SK-N-SH (cell line): ENCODE measurements around the gene CFAP299. TPM values are rescaled to one million over a fixed set of nuclear protein-coding genes. Genes with fewer than 3 reads are reported as not detected.

Experiments used
- CTCF ChIA-PET: fragments of 300-600, 350-600 bp; formaldehyde crosslinking; extraction: SDS; loops from one replicate; lab custom pipeline; 2021; lab: Yijun Ruan, JAX
- POLR2A ChIA-PET: fragments of 350-600 bp; sonication (Branson Sonifier 250); formaldehyde crosslinking; extraction: SDS; loops from one replicate; lab custom pipeline; 2020; ENCODE audit warnings: antibody characterized with exemption, inconsistent platforms; lab: Yijun Ruan, JAX
- DNase-seq: peaks from one replicate; pipeline ENCODE4 v3.0.0; 2012
- H2AFZ ChIP-seq: fragments of 200-600 bp; sonication (generic); 2 replicates; pipeline ENCODE4 v1.8.1; 2016; ENCODE audit warnings: antibody characterized with exemption, mild to moderate bottlenecking, low read depth
- H3F3A ChIP-seq: fragments of 200-600 bp; sonication (generic); replicated peaks from 2 replicates; pipeline ENCODE3; 2016; ENCODE audit warnings: antibody characterized with exemption, mild to moderate bottlenecking; ENCODE audit not compliant: insufficient read depth
- H3K27ac ChIP-seq, 2 experiments: fragments of 200-500 bp in 1 of 2; fragments of 200-600 bp in 1 of 2; sonication (Bioruptor generic) in 1 of 2; sonication (generic), shearing (Covaris generic) in 1 of 2; 2 replicates each; pipeline versions ENCODE4 v1.5.1 to v1.6.1; 2014 to 2016; ENCODE audit warnings: low read depth in 2 of 2, inconsistent platforms in 1 of 2, low read length in 1 of 2, mild to moderate bottlenecking in 1 of 2, mixed read lengths in 1 of 2
- H3K27me3 ChIP-seq: fragments of 200-600 bp; sonication (generic), shearing (Covaris generic); 2 replicates; pipeline ENCODE4 v1.6.1; 2016; ENCODE audit warnings: mixed run types; ENCODE audit not compliant: insufficient read depth
- H3K36me3 ChIP-seq, 2 experiments: fragments of 200-500 bp in 1 of 2; fragments of 200-600 bp in 1 of 2; sonication (Bioruptor generic) in 1 of 2; sonication (generic) in 1 of 2; replicated peaks in 1 of 2; 2 replicates each; pipeline versions ENCODE3 to v1.5.1; 2014 to 2016; ENCODE audit warnings: low read length in 1 of 2, mild to moderate bottlenecking in 1 of 2; ENCODE audit not compliant: insufficient read depth in 2 of 2, control insufficient read depth in 1 of 2
- H3K4me1 ChIP-seq, 2 experiments: fragments of 200-500 bp in 1 of 2; fragments of 200-600 bp in 1 of 2; sonication (Bioruptor generic) in 1 of 2; sonication (generic), shearing (Covaris generic) in 1 of 2; 2 replicates each; pipeline versions ENCODE4 v1.5.1 to v1.6.1; 2014 to 2016; ENCODE audit warnings: low read depth in 1 of 2, low read length in 1 of 2, mixed run types in 1 of 2; ENCODE audit not compliant: insufficient read depth in 2 of 2, control insufficient read depth in 1 of 2
- H3K4me2 ChIP-seq: fragments of 200-600 bp; sonication (generic), shearing (Covaris generic); 2 replicates; pipeline ENCODE4 v1.6.1; 2017; ENCODE audit warnings: mixed run types
- H3K4me3 ChIP-seq, 2 experiments: fragments of 200-500 bp in 1 of 2; fragments of 200-600 bp in 1 of 2; sonication (Bioruptor generic) in 1 of 2; sonication (generic), shearing (Covaris generic) in 1 of 2; 2 replicates each; pipeline versions ENCODE4 v1.5.1 to v1.8.1; 2014 to 2016; ENCODE audit warnings: low read depth in 2 of 2, inconsistent platforms in 1 of 2, low read length in 1 of 2, mild to moderate bottlenecking in 1 of 2, mixed read lengths in 1 of 2, moderate library complexity in 1 of 2
- H3K79me2 ChIP-seq: fragments of 200-600 bp; sonication (generic); 2 replicates; pipeline ENCODE4 v1.8.1; 2017; ENCODE audit warnings: mild to moderate bottlenecking; ENCODE audit not compliant: insufficient read depth
- H3K9ac ChIP-seq: fragments of 200-600 bp; sonication (generic); 2 replicates; pipeline ENCODE4 v1.6.1; 2017; ENCODE audit warnings: mixed run types
- H3K9me2 ChIP-seq: fragments of 200-600 bp; sonication (generic); 2 replicates; pipeline ENCODE4 v1.6.1; 2017; ENCODE audit warnings: mixed run types
- H3K9me3 ChIP-seq: fragments of 200-600 bp; sonication (generic); 2 replicates; pipeline ENCODE4 v1.6.1; 2017; ENCODE audit warnings: mixed run types, mild to moderate bottlenecking, moderate library complexity
- H4K20me1 ChIP-seq: fragments of 200-600 bp; sonication (generic); 2 replicates; pipeline ENCODE4 v1.6.1; 2017; ENCODE audit warnings: mild to moderate bottlenecking, mixed run types; ENCODE audit not compliant: insufficient read depth
- CHD2 ChIP-seq: fragments of 150-350 bp; IDR thresholded peaks from 2 replicates; pipeline ENCODE4 v1.6.1; 2018; ENCODE audit warnings: low read length; ENCODE audit not compliant: partially characterized antibody
- EP300 ChIP-seq, 2 experiments: IDR thresholded peaks; 2 replicates each; pipeline versions ENCODE4 v1.4.0 to v1.6.1; 2012; ENCODE audit warnings: borderline replicate concordance in 1 of 2, low read depth in 1 of 2, low read length in 1 of 2
- FOSL2 ChIP-seq: IDR thresholded peaks from 2 replicates; pipeline ENCODE4 v1.4.0; 2012; ENCODE audit warnings: low read depth, mild to moderate bottlenecking, moderate library complexity, borderline replicate concordance
- GABPA ChIP-seq: IDR thresholded peaks from 2 replicates; pipeline ENCODE4 v1.4.0; 2012; ENCODE audit warnings: low read depth, mild to moderate bottlenecking
- GATA2 ChIP-seq: sonication (generic); formaldehyde crosslinking; IDR thresholded peaks from 2 replicates; pipeline ENCODE4 v1.5.0; 2020; ENCODE audit warnings: mild to moderate bottlenecking, missing genetic modification reagents
- MAX ChIP-seq: IDR thresholded peaks from 2 replicates; pipeline ENCODE4 v1.4.0; 2012; ENCODE audit warnings: low read depth
- MEF2A ChIP-seq: IDR thresholded peaks from 2 replicates; pipeline ENCODE4 v1.4.0; 2012; ENCODE audit warnings: low read depth, borderline replicate concordance
- MXI1 ChIP-seq: IDR thresholded peaks from 2 replicates; pipeline ENCODE4 v1.6.1; 2012; ENCODE audit warnings: mild to moderate bottlenecking, low read depth, low read length, improper control_type of control experiment
- NFIC ChIP-seq: IDR thresholded peaks from 2 replicates; pipeline ENCODE4 v1.4.0; 2012; ENCODE audit warnings: borderline replicate concordance
- NRF1 ChIP-seq: IDR thresholded peaks from 2 replicates; pipeline ENCODE4 v1.6.1; 2012; ENCODE audit warnings: low read depth, mild to moderate bottlenecking, low read length
- PBX3 ChIP-seq: IDR thresholded peaks from 2 replicates; pipeline ENCODE4; 2012
- POLR2AphosphoS5 ChIP-seq: IDR thresholded peaks from 2 replicates; pipeline ENCODE4 v1.6.1; 2012; ENCODE audit warnings: low read depth, low read length
- RCOR1 ChIP-seq: fragments of 150-350 bp; IDR thresholded peaks from 2 replicates; pipeline ENCODE4 v1.6.1; 2017; ENCODE audit warnings: antibody characterized with exemption, low read length
- RXRA ChIP-seq: IDR thresholded peaks from 2 replicates; pipeline ENCODE4 v1.4.0; 2012; ENCODE audit warnings: low read depth, mild to moderate bottlenecking, borderline replicate concordance
- SMC3 ChIP-seq: IDR thresholded peaks from 2 replicates; pipeline ENCODE4 v1.6.1; 2012; ENCODE audit warnings: low read depth, low read length, improper control_type of control experiment
- TEAD4 ChIP-seq: IDR thresholded peaks from 2 replicates; pipeline ENCODE4 v1.4.0; 2012; ENCODE audit warnings: mild to moderate bottlenecking, borderline replicate concordance; ENCODE audit not compliant: insufficient read depth
- YY1 ChIP-seq: IDR thresholded peaks from 2 replicates; pipeline ENCODE4 v1.4.0; 2012; ENCODE audit warnings: low read depth, mild to moderate bottlenecking
- ZBTB33 ChIP-seq: IDR thresholded peaks from 2 replicates; pipeline ENCODE4 v1.4.0; 2012; ENCODE audit warnings: low read depth, borderline replicate concordance
- WGBS: methylation state at CpG from one replicate; pipeline ENCODE4 v1.1.6; 2017; ENCODE audit warnings: low lambda C conversion rate; 5-methylcytosine and 5-hydroxymethylcytosine counted together
- polyA plus RNA-seq, 3 experiments: library from polyadenylated mRNA; depleted of rRNA; stranded (reverse); fragments of >200 nt; gene quantifications; 2 replicates each; pipeline ENCODE4 v1.2.3, GENCODE V29; 2012
- TF ChIP-seq, protein P1 (sequence below): fragments of 200-600 bp; sonication (generic); IDR thresholded peaks from 2 replicates; pipeline ENCODE4 v1.6.1; 2017; ENCODE audit warnings: antibody characterized with exemption, mild to moderate bottlenecking, moderate library complexity

Gene CFAP299
- polyA plus RNA-seq, 1 of the 3 experiments (the other 2 are of a cell fraction), result 1.2 TPM

DNA sequence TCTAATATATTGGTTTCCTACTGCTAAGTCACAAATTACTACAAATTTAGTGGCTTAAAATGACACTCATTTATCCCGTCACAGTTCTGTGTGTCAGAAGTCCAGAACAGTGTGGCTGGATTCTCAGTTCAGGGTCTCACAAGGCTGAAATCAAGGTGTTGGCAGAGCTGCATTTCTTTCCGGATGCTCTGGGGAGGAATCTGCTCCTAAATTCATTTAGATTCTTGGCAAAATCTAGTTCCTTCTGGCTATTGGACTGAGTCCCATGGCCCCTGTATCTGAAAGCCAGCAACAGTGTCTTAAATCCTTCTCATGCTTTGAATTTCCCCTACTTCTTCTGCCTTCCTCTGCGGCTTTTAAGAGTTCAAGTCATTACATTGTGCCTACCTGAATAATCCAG is 591.9 kb downstream of the CFAP299 start:
- H3F3A ChIP-seq, result no peaks in the 10 kb centered on the region
- DNase-seq, result no peak
- POLR2A ChIA-PET, result no interaction called here

GRCh38 chr4:80931631-80932081 is 596.1 kb downstream of the CFAP299 start:
- Histone ChIP-seq H3K27ac (no peak overlapping the region), H3K9me2 (0 out of 2 replicates have a peak, but pooled peaks cover 4% of the 10 kb centered on the region), H2AFZ (no peak overlapping the region), H3K4me2 (no peak overlapping the region), H3F3A (no peaks in the 10 kb centered on the region), H3K27me3 (no peaks in the 10 kb centered on the region), H3K36me3 (no peaks in the 10 kb centered on the region), H3K4me3 (no peak overlapping the region), H3K9me3 (no peaks in the 10 kb centered on the region; the same call in 1 of the 2 replicates), H3K79me2 (no peaks in the 10 kb centered on the region), H3K4me1 (no peaks in the 10 kb centered on the region), H4K20me1 (no peaks in the 10 kb centered on the region), H3K9ac (no peak overlapping the region)
- WGBS, result 46% methylated on average over 4 of the region's 4 CpGs
- CTCF ChIA-PET, result no interaction called here
- no peak for TF ChIP-seq GABPA
- TF ChIP-seq ZBTB33, result no peak
- TF ChIP-seq NRF1, result no peak
- no peak for TF ChIP-seq POLR2AphosphoS5
- TF ChIP-seq GATA2 (CRISPR knock-in tag), result no peak
- TF ChIP-seq RXRA, result no peak
- TF ChIP-seq, protein P1, sequence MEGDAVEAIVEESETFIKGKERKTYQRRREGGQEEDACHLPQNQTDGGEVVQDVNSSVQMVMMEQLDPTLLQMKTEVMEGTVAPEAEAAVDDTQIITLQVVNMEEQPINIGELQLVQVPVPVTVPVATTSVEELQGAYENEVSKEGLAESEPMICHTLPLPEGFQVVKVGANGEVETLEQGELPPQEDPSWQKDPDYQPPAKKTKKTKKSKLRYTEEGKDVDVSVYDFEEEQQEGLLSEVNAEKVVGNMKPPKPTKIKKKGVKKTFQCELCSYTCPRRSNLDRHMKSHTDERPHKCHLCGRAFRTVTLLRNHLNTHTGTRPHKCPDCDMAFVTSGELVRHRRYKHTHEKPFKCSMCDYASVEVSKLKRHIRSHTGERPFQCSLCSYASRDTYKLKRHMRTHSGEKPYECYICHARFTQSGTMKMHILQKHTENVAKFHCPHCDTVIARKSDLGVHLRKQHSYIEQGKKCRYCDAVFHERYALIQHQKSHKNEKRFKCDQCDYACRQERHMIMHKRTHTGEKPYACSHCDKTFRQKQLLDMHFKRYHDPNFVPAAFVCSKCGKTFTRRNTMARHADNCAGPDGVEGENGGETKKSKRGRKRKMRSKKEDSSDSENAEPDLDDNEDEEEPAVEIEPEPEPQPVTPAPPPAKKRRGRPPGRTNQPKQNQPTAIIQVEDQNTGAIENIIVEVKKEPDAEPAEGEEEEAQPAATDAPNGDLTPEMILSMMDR, result no peak
- TF ChIP-seq MAX, result no peak
- TF ChIP-seq PBX3, result no peak
- no peak for TF ChIP-seq MEF2A
- no peak for TF ChIP-seq FOSL2
- TF ChIP-seq NFIC, result no peak
- no peak for TF ChIP-seq RCOR1
- TF ChIP-seq EP300 (IDR thresholded peaks at IDR 0.05; ENCODE audit: borderline replicate concordance in 1 of 2, low read depth in 1 of 2, low read length in 1 of 2), result no peak
- TF ChIP-seq SMC3, result no peak
- TF ChIP-seq YY1, result no peak
- no peak for TF ChIP-seq CHD2
- TF ChIP-seq MXI1, result no peak
- no peak for TF ChIP-seq TEAD4
- POLR2A ChIA-PET, result no interaction called here
- DNase-seq, result no peak

More for the DNA sequence above, 591.9 kb downstream of the CFAP299 start:
- Histone ChIP-seq H3K36me3 (no peaks in the 10 kb centered on the region), H3K9me3 (no peaks in the 10 kb centered on the region), H3K4me2 (no peak overlapping the region; the same call in 1 of the 2 replicates), H3K4me3 (no peak overlapping the region), H3K9me2 (no peaks in the 10 kb centered on the region), H3K79me2 (no peaks in the 10 kb centered on the region), H3K4me1 (no peaks in the 10 kb centered on the region), H3K27ac (no peak overlapping the region), H3K27me3 (no peaks in the 10 kb centered on the region), H2AFZ (no peak overlapping the region), H4K20me1 (no peaks in the 10 kb centered on the region), H3K9ac (no peak overlapping the region)
- CTCF ChIA-PET, result no interaction called here
- TF ChIP-seq FOSL2 (no peak), RXRA (no peak)
- WGBS, result 23% methylated on average over 3 of the region's 3 CpGs
